HepG2 (cell line): ENCODE data around the gene DTX4.

Experiments used
- BHLHE40 ChIP-seq: IDR thresholded peaks from 2 replicates; pipeline ENCODE4 v1.6.1; 2011; ENCODE audit warnings: low read length, improper control_type of control experiment
- EP300 ChIP-seq, 3 experiments: sonication (generic) in 1 of 3; formaldehyde crosslinking in 1 of 3; IDR thresholded peaks; 2 replicates each; pipeline versions ENCODE4 v1.5.1 to v1.6.1; 2011 to 2020; ENCODE audit warnings: low read depth in 2 of 3, low read length in 2 of 3, borderline replicate concordance in 1 of 3, improper control_type of control experiment in 1 of 3, mild to moderate bottlenecking in 1 of 3, missing genetic modification reagents in 1 of 3, moderate library complexity in 1 of 3
- FLYWCH1 ChIP-seq: sonication (generic); formaldehyde crosslinking; IDR thresholded peaks from 2 replicates; pipeline ENCODE4 v1.8.1; 2023; ENCODE audit warnings: mild to moderate bottlenecking, missing genetic modification reagents
- TCF7L2 ChIP-seq: IDR thresholded peaks from 2 replicates; pipeline ENCODE4 v1.6.1; 2011; ENCODE audit warnings: mild to moderate bottlenecking, low read depth, low read length, moderate library complexity
- ZFP37 ChIP-seq: sonication (generic); formaldehyde crosslinking; IDR thresholded peaks from 2 replicates; pipeline ENCODE4 v1.4.0; 2020; ENCODE audit warnings: missing genetic modification reagents, borderline replicate concordance
- ZFP90 ChIP-seq: sonication (generic); formaldehyde crosslinking; IDR thresholded peaks from 2 replicates; pipeline ENCODE4 v1.8.0; 2022; ENCODE audit warnings: missing genetic modification reagents, mild to moderate bottlenecking, inconsistent platforms, borderline replicate concordance
- TF ChIP-seq, protein P1 (sequence below): sonication (generic); formaldehyde crosslinking; IDR thresholded peaks from 2 replicates; pipeline ENCODE4 v1.5.0; 2020; ENCODE audit warnings: mild to moderate bottlenecking, missing genetic modification reagents, moderate library complexity

DNA sequence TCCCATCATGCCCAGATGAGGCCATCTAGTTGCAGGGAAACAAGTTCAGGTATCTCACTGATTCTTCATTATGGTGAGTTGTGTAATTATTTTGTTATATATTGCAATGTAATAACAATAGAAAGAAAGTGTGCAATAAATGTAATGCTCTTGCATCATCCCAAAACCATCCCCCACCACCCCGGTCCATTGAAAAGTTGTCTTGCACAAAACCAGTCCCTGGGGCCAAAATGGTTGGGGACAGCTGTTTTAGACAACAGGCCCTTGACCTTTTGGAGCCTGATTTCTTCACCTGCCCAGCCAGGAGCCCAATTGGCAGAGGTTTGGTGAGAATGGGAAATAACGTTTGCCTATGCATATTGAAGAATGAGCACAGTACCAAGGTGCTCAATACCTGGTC is 24.8 kb downstream of the DTX4 start:
- TF ChIP-seq, protein P1, sequence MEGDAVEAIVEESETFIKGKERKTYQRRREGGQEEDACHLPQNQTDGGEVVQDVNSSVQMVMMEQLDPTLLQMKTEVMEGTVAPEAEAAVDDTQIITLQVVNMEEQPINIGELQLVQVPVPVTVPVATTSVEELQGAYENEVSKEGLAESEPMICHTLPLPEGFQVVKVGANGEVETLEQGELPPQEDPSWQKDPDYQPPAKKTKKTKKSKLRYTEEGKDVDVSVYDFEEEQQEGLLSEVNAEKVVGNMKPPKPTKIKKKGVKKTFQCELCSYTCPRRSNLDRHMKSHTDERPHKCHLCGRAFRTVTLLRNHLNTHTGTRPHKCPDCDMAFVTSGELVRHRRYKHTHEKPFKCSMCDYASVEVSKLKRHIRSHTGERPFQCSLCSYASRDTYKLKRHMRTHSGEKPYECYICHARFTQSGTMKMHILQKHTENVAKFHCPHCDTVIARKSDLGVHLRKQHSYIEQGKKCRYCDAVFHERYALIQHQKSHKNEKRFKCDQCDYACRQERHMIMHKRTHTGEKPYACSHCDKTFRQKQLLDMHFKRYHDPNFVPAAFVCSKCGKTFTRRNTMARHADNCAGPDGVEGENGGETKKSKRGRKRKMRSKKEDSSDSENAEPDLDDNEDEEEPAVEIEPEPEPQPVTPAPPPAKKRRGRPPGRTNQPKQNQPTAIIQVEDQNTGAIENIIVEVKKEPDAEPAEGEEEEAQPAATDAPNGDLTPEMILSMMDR (CRISPR knock-in tag), result no peak
- no peak for TF ChIP-seq ZFP37 (CRISPR knock-in tag)
- no peak for TF ChIP-seq TCF7L2
- no peak for TF ChIP-seq BHLHE40
- TF ChIP-seq FLYWCH1 (CRISPR knock-in tag), result no peak
- TF ChIP-seq EP300 (IDR thresholded peaks at IDR 0.05; ENCODE audit: low read depth in 2 of 2, low read length in 2 of 2), result no peak
- TF ChIP-seq EP300 (CRISPR knock-in tag; IDR thresholded peaks at IDR 0.05; ENCODE audit: borderline replicate concordance), result no peak
- no peak for TF ChIP-seq ZFP90 (CRISPR knock-in tag)
